HG02588 (cell line): Measurements from ENCODE around the gene FAM78A.

Experiments
- ATAC-seq: cut with Tn5 transposase; IDR thresholded peaks from one replicate; pipeline ENCODE4 v1.9.1; 2021; ENCODE audit warnings: mild to moderate bottlenecking, moderate library complexity; ENCODE audit not compliant: unreplicated experiment

The FAM78A gene

DNA sequence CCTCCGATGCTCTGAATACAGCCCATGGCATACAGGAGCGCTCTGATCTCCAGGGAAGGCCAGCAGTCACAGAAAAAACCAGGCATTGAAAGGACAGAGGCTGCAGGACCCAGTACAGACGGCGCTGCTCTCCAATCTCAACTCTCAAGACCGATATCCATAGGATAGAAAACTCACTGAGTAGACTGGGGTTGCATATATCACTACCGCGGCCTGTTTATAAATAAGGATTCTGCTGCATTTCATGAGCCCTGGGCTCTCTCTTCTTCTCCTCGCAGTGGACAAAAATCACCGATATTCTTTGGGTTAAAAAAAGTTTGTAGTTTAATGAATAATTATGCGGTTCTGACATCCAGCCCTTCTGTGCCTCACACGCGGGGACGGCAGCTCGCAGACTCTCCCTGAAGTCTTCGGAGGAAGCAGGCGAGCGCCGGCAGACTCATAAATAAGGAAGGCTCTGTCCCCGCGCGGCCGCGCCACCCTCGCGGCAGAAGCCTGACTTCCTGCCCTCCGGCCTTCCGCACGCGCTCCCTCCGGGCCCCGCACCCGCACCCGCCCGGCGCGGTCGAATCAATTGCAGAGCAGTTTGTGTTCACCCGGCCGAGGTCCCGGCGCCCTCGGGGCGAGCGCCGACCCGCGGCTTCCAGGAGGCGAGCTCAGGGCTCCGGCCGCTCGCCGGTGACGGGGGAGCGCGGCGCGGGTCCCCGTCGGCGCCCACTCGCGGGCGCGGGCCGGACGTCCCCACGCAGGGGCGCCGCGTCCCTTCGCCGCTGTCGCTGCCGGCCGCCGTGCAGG, at the start of gene FAM78A:
TSS of gene FAM78A (minus strand) at position 417 of the 795 bp plus-strand sequence. CDS start at position 86, 331 bp downstream.
- ATAC-seq, result no peak

DNA sequence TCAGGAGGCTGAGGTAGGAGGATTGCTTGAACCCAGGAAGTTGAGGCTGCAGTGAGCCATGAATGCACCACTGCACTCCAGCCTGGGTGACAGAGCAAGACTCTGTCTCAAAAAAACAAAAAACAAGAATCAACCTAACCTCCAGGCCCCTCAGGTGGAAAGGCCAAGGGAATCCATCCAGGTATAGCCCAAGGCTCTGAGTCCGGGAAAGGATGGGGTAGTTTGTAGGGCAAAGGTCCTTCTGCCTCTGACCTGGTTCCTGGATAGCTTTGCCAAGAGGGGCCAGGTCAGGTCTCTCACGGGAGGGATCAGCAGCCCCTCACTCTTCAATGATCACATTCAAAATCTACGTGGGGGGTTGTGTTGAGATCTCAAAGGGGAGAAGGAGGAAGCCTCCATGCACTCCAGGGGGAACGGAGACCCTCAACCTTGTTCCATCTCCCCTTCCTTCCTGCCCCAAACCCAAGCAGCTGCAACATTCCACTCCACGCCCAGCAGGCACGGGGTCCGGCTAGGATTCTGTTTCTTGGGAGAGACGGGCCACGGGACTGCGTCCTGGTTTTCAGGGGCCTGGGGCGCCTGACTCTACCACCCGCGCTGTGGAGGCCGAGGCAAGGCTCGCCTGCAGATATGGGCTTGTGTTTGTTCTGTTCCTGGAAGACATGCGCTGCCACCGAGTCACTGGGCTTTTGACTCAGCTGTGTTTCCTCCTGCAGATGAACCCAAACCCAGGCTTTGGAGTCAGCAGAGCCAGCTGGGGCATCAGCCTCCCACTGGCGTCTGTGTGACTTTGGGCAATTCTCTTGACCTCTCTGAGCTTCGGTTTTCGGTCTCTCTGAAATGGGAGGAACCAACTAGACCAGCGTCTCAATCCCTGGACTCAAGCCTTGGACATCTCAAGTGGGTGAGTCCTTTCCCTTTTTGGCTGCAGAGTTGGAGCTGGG, 48.7 kb upstream of the FAM78A start:
- ATAC-seq, result no peak

- ATAC-seq, result no peak
Measured at GRCh38 chr9:131323629-131324028, 47.3 kb upstream of the FAM78A start.

- ATAC-seq, result no peak
Measured at GRCh38 chr9:131320031-131320685, 43.8 kb upstream of the FAM78A start.

DNA sequence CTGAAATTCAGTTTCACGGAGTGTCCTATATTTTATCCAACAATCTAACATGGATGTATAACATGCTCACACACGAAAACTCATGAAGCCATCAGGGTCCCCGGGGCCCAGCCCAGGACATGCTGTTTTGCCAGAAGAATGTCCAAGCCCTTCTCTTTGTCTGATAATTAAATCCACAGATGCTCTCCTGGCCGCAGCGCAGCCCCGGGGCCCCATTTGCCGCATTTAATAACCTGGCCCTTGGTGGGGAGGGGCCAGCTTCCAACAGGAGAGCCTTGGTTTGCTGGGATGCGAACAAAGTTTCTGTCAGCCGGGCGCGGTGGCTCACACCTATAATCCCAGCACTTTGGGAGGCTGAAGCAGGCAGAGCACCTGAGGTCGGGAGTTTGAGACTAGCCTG, 43.2 kb upstream of the FAM78A start:
- ATAC-seq, result no peak

DNA sequence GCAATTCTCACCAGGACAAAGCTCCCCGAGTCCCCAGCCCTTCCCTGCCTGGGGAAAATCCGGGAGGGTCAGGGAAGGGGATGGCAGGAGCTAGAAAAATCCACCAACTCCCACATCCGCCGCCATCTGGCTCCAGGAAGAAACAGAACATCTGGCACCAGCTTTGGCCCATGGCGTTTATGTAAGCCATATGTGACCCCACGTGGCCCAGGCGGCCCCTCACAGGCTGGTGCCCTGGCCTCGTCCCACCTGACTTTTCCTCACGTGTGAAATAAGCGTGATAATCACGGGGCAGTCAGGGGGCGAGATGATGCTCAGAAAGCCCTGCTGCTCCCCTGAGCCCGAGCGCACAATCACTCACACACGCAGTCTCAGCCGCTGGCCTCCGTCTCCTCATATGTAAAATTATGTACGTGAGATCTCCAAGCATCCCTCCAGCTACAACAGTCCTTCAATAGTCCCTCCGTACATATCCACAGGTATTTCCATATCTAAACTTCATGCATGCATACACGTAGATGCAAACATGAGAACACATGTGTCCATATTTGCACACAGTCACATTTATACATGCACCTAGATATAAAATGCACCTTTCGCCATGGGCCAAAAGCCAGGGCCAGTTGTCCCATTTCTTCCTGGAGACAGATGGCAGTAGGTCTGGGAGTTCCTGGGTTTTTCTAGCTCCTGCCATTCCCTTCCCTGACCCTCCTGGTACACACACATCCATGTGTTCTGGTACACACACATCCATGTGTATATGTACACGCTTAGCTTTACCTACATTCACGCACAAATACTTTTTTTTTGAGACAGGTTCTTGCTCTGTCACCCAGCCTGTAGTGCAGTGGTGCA, 42.1 kb upstream of the FAM78A start:
- ATAC-seq, result no peak

- ATAC-seq, result no peak
Measured at GRCh38 chr9:131312822-131313770, 36.8 kb upstream of the FAM78A start.

- no peak for ATAC-seq
Measured at GRCh38 chr9:131312246-131312645, 35.9 kb upstream of the FAM78A start.

GRCh38 chr9:131310833-131311554, 34.7 kb upstream of the FAM78A start:
- ATAC-seq, result no peak

DNA sequence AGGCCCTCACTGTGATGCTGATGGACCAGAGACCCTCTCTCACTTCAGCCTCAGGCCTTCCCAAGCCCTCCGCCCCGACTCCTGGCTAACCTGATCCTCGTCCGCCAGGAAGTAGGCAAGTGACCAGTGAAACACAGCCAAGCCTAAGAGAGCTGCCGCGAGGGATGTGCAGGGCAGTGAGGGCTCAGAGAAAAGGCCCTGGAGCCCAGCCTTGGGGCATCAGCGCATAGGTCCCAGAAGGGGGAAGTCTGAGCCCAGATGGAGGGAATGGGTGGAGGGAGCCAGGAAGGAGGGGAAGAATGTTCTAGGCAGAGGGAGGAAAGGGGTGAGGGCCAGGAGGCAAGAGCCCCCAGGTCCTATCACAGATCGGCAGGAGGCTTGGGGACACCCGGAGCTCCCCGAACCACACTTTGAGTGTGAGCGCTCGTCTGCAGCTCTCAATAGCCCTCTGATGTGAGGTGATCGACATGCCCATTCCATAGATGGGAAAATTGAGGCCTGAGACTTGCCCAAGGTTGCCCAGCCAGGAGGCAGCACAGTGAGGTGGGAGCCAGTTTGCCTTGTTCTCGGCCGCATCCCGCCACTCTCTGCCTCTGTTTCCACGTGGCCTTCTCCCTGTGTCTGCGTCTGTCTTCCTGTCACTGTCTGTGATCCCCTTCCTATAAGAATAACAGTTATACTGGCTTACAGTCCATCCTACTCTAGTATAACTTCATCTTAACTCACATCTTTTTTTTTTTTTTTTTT, 33.4 kb upstream of the FAM78A start:
- ATAC-seq, result no peak

DNA sequence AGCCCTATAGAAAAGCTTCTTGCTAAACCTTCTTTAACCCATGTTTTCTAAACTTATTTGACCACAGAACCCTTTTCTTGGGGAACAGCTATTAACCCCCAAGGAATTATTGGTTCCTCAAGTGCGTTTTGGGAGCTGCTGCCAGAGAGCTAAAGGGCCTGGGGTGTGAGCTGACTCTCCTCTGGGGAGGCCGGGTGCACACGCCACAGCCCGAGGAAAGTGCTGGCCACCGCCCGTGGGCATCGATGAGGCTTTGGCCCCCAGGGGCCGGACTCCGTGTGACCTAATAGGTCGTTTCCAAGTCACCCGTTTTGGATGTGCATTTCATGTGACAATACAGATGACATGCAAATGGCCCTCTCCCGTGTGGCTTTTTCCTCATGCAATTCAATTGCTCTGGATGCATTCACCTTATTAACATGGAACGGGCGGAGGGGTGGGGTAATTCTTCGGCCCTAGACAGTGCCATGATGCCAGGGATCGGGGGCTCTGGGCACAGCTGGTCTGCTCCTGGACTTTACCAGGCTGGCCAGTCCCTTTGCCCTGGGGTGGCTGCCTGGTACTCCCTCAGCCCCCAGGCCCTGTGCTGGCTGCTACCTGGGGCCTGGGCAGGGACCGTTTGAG, 32.7 kb upstream of the FAM78A start:
- ATAC-seq, result no peak

GRCh38 chr9:131308452-131308851, 32.1 kb upstream of the FAM78A start:
- no peak for ATAC-seq

DNA sequence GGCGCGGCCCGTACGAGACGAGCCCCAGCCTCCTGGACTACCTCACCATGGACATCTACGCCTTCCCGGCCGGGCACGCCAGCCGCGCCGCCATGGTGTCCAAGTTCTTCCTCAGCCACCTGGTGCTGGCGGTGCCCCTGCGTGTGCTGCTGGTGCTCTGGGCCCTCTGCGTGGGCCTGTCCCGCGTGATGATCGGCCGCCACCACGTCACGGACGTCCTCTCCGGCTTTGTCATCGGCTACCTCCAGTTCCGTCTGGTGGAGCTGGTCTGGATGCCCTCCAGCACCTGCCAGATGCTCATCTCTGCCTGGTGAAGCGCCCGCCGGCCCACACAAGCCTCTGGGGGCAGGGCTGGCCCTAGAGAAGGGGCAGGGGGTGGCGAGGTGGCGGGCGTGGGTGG, 31.7 kb upstream of the FAM78A start:
- no peak for ATAC-seq

GRCh38 chr9:131306397-131307004, 30.2 kb upstream of the FAM78A start:
- no peak for ATAC-seq

DNA sequence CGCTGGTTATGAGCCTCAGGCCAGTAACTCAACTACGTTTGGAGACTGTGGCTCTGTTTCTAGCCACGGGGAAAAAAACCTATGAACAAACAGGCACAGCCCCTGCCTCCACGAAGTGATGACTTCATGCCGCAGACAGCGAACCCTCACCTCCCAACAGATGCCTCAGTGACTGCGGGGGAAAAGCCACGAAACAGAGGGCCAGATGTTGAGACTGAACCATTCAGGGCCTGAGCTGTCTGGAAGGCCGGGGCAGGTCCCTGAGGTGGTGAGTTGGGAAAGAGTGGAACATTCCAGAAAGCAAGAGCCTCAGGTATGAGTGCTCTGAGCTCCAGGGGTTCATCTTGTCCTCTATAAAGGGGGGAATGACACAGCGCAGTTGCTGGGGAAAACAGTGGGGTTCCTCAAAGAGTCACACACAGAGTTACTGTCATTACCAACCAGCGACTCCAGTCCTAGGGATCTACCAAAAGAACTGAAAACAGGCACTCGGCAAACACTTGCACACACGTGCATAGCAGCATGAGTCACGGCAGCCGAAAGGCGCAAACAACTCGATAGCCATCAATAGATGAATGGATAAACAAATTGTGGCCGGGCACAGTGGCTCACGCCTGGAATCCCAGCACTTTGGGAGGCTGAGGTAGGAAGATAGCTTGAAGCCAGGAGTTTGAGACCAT, 28.5 kb upstream of the FAM78A start:
- ATAC-seq, result no peak
